ENCODE data around the gene TTC17. TPM values are rescaled to one million over a fixed set of nuclear protein-coding genes. Genes with fewer than 3 reads are reported as not detected.

Gene TTC17
- polyA plus RNA-seq, 1 donor (not counting 4 experiments of a cell fraction or from before 2014, with no cell fraction given): 53.4 TPM

DNA sequence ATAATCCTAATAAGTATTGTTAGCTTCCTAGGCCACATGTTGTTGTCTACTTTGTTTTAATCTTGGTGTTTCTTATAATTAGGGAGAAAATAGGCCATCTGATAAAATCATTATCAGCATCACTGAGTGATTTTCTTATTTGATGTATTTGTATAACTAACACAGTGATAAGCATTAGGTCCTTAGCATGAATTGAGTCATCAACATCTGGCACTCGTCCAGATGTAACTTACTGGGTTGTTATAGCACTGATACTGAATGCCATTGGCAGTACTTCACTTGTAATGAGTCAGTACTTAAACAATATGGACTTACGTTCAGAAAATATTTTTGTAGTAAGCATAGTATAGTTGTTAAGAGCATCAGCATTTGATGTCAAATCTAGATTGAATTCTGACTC lies 30.7 kb upstream of the TTC17 start:
- Histone ChIP-seq H2AFZ (ENCODE audit: control insufficient read depth, low read length) (no peak overlapping the region), H3K36me3 (ENCODE audit: control insufficient read depth in 2 of 2, extremely low read depth in 1 of 2, insufficient read depth in 2 of 2, low read length in 2 of 2) (peaks cover 31 to 50% of the 10 kb centered on the region in 2 experiments), H3K4me3 (ENCODE audit: control insufficient read depth in 2 of 3, extremely low read depth in 1 of 3, insufficient read depth in 2 of 3, low read depth in 1 of 3, low read length in 3 of 3) (no peak overlapping the region), H3K79me2 (ENCODE audit: control insufficient read depth, insufficient read depth, low read length) (peaks cover 3% of the 10 kb centered on the region), H3K9me1 (ENCODE audit: control insufficient read depth, extremely low read depth, insufficient read depth, low read length) (no peaks in the 10 kb centered on the region), H3K27ac (ENCODE audit: control insufficient read depth, insufficient read depth, low read length) (no peak overlapping the region), H3K4me1 (ENCODE audit: control insufficient read depth, extremely low read depth, insufficient read depth, low read length) (no peaks in the 10 kb centered on the region), H3K27me3 (ENCODE audit: control insufficient read depth, extremely low read depth, insufficient read depth, low read length) (no peaks in the 10 kb centered on the region), H3K9ac (ENCODE audit: control insufficient read depth, extremely low read depth, insufficient read depth, low read length) (no peak overlapping the region), H4K20me1 (ENCODE audit: control insufficient read depth, extremely low read depth, insufficient read depth, low read length) (no peaks in the 10 kb centered on the region), H3K4me2 (ENCODE audit: control insufficient read depth, extremely low read depth, insufficient read depth, low read depth, low read length) (no peak overlapping the region), H3K9me3 (ENCODE audit: control insufficient read depth, low read depth, low read length) (no peaks in the 10 kb centered on the region)
- TF ChIP-seq CTCF (optimal IDR thresholded peaks at IDR 0.05 in 1 of 3, IDR thresholded peaks at IDR 0.05 in 1 of 3, conservative IDR thresholded peaks at IDR 0.05 in 1 of 3; ENCODE audit: extremely low read depth in 1 of 3, insufficient read depth in 2 of 3, low read length in 3 of 3) (no peak), EZH2 (IDR thresholded peaks at IDR 0.05; ENCODE audit: low read length) (no peak)
- FAIRE-seq: peak; percentile 88
- dilution Hi-C loops (cut with MboI; ENCODE audit: extremely low pct_ligation_motif_present, low sequenced_read_pairs): no loop called here
- peak; percentile 73 for DNase-seq (ENCODE audit: low read depth, low spot score)

- no peak overlapping the region for H2AFZ ChIP-seq (ENCODE audit: control insufficient read depth, low read length)
- no peaks in the 10 kb centered on the region for H3K9me1 ChIP-seq (ENCODE audit: control insufficient read depth, extremely low read depth, insufficient read depth, low read length)
- no peaks in the 10 kb centered on the region for H3K9me3 ChIP-seq (ENCODE audit: control insufficient read depth, low read depth, low read length)
- dilution Hi-C loops (cut with MboI; ENCODE audit: extremely low pct_ligation_motif_present, low sequenced_read_pairs): no loop called here
- H3K9ac ChIP-seq (ENCODE audit: control insufficient read depth, extremely low read depth, insufficient read depth, low read length): no peak overlapping the region
- no peak overlapping the region for H3K4me2 ChIP-seq (ENCODE audit: control insufficient read depth, extremely low read depth, insufficient read depth, low read depth, low read length)
- H3K36me3 ChIP-seq (ENCODE audit: control insufficient read depth in 2 of 2, extremely low read depth in 1 of 2, insufficient read depth in 2 of 2, low read length in 2 of 2): peaks cover 29 to 46% of the 10 kb centered on the region in 2 experiments
- H4K20me1 ChIP-seq (ENCODE audit: control insufficient read depth, extremely low read depth, insufficient read depth, low read length): no peaks in the 10 kb centered on the region
- DNase-seq (ENCODE audit: low read depth, low spot score): no peak
- TF ChIP-seq CTCF (optimal IDR thresholded peaks at IDR 0.05 in 1 of 3, IDR thresholded peaks at IDR 0.05 in 1 of 3, conservative IDR thresholded peaks at IDR 0.05 in 1 of 3; ENCODE audit: extremely low read depth in 1 of 3, insufficient read depth in 2 of 3, low read length in 3 of 3): no peak
- TF ChIP-seq EZH2 (IDR thresholded peaks at IDR 0.05; ENCODE audit: low read length): no peak
- H3K4me3 ChIP-seq (ENCODE audit: control insufficient read depth in 2 of 3, extremely low read depth in 1 of 3, insufficient read depth in 2 of 3, low read depth in 1 of 3, low read length in 3 of 3): no peak overlapping the region
- H3K4me1 ChIP-seq (ENCODE audit: control insufficient read depth, extremely low read depth, insufficient read depth, low read length): no peaks in the 10 kb centered on the region
- H3K27me3 ChIP-seq (ENCODE audit: control insufficient read depth, extremely low read depth, insufficient read depth, low read length): no peaks in the 10 kb centered on the region
- no peak for FAIRE-seq
- peaks cover 3% of the 10 kb centered on the region for H3K79me2 ChIP-seq (ENCODE audit: control insufficient read depth, insufficient read depth, low read length)
- no peak overlapping the region for H3K27ac ChIP-seq (ENCODE audit: control insufficient read depth, insufficient read depth, low read length)
Observed at GRCh38 chr11:43328482-43328881, 30.2 kb upstream of the TTC17 start.
